IMR-90 (cell line): ENCODE measurements around the gene PLXDC1.

ENCODE experiments used
- CTCF ChIP-seq: conservative IDR thresholded peaks from 2 replicates; pipeline ENCODE4 v1.5.1; 2012; ENCODE audit warnings: mild to moderate bottlenecking, low read depth, low read length, improper control_type of control experiment
- POLR2A ChIP-seq: IDR thresholded peaks from 2 replicates; pipeline ENCODE4 v1.6.1; 2012; ENCODE audit warnings: mild to moderate bottlenecking, low read depth, low read length

GRCh38 chr17:39169101-39169500 lies 17.7 kb upstream of the PLXDC1 start:
- TF ChIP-seq CTCF (no peak), POLR2A (no peak)
